ENCODE results near the gene INO80D. TPM values are rescaled to one million over a fixed set of nuclear protein-coding genes. Genes with fewer than 3 reads are reported as not detected.
A peak's percentile ranks its signal among the peaks of the same experiment; 100 is the strongest.

The INO80D gene
- total RNA-seq, 1 experiment from 2014 or later: 46.0 TPM

DNA sequence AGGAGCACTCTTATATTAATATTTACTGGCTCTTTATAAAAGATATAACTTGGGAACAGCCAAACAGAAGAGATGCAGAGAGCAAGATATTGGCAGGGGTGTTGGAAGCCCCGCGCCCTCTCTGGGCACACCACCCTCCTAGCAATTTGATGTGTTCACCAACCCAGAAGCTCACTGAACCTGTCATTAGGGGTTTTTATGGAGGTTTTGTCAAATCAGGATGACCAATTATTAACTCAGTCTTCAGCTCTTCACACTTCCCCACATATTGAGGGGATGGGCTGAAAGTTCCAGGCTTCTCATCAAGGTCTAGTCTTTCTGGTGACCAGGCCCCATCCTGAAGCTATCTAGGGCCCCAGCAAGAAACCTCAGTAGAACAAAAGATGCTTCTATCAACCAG, 10.9 kb upstream of the INO80D start:
- H3K4me2 ChIP-seq (ENCODE audit: insufficient read depth, insufficient read length, low read length): no peak overlapping the region
- H2BK120ac ChIP-seq (ENCODE audit: low read depth, low read length, poor library complexity, severe bottlenecking): no peak overlapping the region
- peaks cover 2% of the 10 kb centered on the region for H3K4me1 ChIP-seq (ENCODE audit: insufficient read depth, low read length)
- TF ChIP-seq, protein P1, sequence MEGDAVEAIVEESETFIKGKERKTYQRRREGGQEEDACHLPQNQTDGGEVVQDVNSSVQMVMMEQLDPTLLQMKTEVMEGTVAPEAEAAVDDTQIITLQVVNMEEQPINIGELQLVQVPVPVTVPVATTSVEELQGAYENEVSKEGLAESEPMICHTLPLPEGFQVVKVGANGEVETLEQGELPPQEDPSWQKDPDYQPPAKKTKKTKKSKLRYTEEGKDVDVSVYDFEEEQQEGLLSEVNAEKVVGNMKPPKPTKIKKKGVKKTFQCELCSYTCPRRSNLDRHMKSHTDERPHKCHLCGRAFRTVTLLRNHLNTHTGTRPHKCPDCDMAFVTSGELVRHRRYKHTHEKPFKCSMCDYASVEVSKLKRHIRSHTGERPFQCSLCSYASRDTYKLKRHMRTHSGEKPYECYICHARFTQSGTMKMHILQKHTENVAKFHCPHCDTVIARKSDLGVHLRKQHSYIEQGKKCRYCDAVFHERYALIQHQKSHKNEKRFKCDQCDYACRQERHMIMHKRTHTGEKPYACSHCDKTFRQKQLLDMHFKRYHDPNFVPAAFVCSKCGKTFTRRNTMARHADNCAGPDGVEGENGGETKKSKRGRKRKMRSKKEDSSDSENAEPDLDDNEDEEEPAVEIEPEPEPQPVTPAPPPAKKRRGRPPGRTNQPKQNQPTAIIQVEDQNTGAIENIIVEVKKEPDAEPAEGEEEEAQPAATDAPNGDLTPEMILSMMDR (conservative IDR thresholded peaks at IDR 0.05): no peak
- no peaks in the 10 kb centered on the region for H4K20me1 ChIP-seq (ENCODE audit: control insufficient read depth, insufficient read depth, insufficient read length)
- H2BK12ac ChIP-seq (ENCODE audit: insufficient read length, low read depth, low read length): no peak overlapping the region
- H2BK20ac ChIP-seq (ENCODE audit: low read depth, low read length, poor library complexity, severe bottlenecking): no peak overlapping the region
- H3K27me3 Mint-ChIP-seq (ENCODE audit: low read depth): no peaks in the 10 kb centered on the region
- H4K5ac ChIP-seq (ENCODE audit: insufficient read length, low read depth, low read length): no peak overlapping the region
- no peak overlapping the region for H3K23ac ChIP-seq (ENCODE audit: insufficient read length, low read depth, low read length)
- peaks cover 6 to 14% of the 10 kb centered on the region in 2 experiments; a peak in 3 of 4 replicates for H3K4me1 Mint-ChIP-seq
- H3K56ac ChIP-seq (ENCODE audit: insufficient read length, low read depth, low read length): no peak overlapping the region
- no peak overlapping the region for H3K14ac ChIP-seq (ENCODE audit: insufficient read depth, low read length)
- no peak overlapping the region for H2AFZ ChIP-seq (ENCODE audit: low read length)
- no peaks in the 10 kb centered on the region for H3K9me3 Mint-ChIP-seq
- H2BK5ac ChIP-seq (ENCODE audit: insufficient read length, low read length): no peak overlapping the region
- H4K8ac ChIP-seq (replicated peaks; ENCODE audit: insufficient read length, low read depth, low read length): no peak overlapping the region
- H3K18ac ChIP-seq (ENCODE audit: insufficient read length, low read depth, low read length): no peak overlapping the region
- no peak overlapping the region for H3K4ac ChIP-seq (ENCODE audit: low read depth, low read length)
- H3K4me3 Mint-ChIP-seq: no peak overlapping the region
- no peak overlapping the region for H3K9ac ChIP-seq (ENCODE audit: extremely low read depth, insufficient read length, low read length)
- no peak overlapping the region for H2BK15ac ChIP-seq (ENCODE audit: low read depth, low read length)
- H3K27ac ChIP-seq (ENCODE audit: insufficient read length, low read depth, low read length): no peak overlapping the region
- peak overlapping the region in 2 of 3 experiments; percentile 34 to 60; a peak in 2 of 7 replicates for H3K27ac Mint-ChIP-seq
- no peaks in the 10 kb centered on the region for H3K27me3 ChIP-seq (ENCODE audit: insufficient read depth, low read length)
- H3T11ph ChIP-seq (ENCODE audit: low read length): no peak overlapping the region
- DNase-seq: no peak
- H3K36me3 Mint-ChIP-seq (ENCODE audit: insufficient read depth in 1 of 3, low read depth in 3 of 3): no peaks in the 10 kb centered on the region
- no peaks in the 10 kb centered on the region for H3K9me3 ChIP-seq (ENCODE audit: control insufficient read depth, low read depth, low read length)
- no peaks in the 10 kb centered on the region for H3K79me1 ChIP-seq (ENCODE audit: insufficient read depth, low read depth, low read length, poor library complexity, severe bottlenecking)
- no peak overlapping the region for H4K91ac ChIP-seq (ENCODE audit: insufficient read length, low read depth, low read length)
- no CpG with 5 or more reads among the region's 2 CpGs for WGBS (ENCODE audit: extremely low coverage, insufficient read length, low lambda C conversion rate)
- no peaks in the 10 kb centered on the region for H3K79me2 ChIP-seq (ENCODE audit: insufficient read depth, low read length)
- no peak overlapping the region for H2AK5ac ChIP-seq (ENCODE audit: insufficient read length, low read length)
- H3K23me2 ChIP-seq (ENCODE audit: insufficient read length, low read depth, low read length, poor library complexity, severe bottlenecking): no peaks in the 10 kb centered on the region

Data from H9 (cell line).